ENCODE measurements around the gene SETD1A.

SETD1A gene

DNA sequence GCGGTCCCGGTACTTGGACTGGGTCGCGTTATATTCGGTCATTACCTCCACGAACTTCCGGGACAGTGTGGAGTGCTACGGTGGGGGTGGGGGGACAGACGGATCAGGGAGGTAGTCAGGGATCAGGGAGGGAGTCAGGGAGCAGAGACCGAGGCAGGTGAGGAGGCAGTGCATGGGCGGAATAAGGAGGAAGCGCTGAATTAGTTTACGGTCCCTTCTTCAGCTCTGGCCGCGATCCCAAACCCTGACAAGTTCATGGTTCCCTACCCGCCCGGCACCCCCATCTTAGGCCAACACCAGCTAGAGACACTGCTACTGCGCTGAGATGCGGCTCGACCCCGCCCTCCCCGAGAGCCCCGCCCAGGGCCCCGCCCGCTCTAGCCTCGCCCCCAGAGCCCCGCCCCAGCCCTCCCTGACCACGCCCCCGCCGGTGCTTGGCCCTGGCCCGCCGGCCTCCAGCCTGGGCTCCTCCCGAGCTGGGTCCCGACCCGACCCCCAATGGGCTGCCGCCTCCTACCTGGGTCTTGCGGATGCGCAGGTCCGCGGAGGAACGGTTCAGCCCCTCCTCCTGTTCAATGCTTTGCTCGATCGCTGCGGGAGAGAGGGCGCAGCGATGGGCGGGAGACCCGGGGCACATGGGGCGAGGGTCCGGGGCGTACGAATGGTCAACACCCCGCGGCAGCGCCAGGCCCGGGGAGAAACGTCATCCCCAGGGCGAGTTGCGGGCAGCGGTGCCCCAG is 39.6 kb downstream of the SETD1A start:
- peak in 28 of 51 donors; percentile 3 to 69 (median 30) for DNase-seq

- peak in 1 of 51 donors; percentile 26 for DNase-seq
Observed at GRCh38 chr16:30997725-30998711, 40.5 kb downstream of the SETD1A start.

- peak in 1 of 51 donors; percentile 51 for DNase-seq
Observed at GRCh38 chr16:30998852-30999761, 41.6 kb downstream of the SETD1A start.

DNA sequence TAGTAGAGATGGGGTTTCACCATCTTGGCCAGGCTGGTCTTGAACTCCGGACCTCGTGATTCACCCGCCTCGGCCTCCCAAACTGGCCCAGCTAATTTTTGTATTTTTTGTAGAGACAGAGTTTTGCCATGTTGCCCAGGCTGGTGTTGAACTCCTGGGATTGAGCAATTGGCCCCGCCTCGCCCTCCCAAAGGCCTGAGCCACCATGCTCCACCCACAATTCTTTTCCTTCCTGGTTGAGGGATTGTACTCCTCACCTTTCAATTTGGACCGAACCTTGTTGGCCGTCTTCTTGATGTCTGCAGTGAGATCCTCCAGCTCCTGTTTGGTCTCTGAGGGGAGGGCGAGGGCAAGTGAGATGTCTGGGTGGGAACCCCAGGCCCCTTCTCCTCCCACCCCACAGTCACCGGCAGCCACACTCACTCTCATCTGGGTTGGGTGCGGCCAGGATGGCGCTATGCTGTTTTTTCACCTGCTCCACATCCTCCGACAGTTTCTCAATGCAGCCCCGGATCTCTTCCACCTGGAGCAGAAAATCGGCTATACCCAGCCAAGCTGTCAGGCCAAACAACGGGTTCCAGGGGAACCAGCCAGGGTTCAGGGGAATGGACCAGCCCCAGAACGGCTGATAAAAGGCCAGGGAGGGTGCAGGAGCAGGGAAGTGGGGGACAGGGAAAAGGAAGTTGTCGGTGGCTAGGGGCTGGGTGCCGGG is 43.3 kb downstream of the SETD1A start:
- no peak for DNase-seq

- no peak for DNase-seq
Observed at GRCh38 chr16:31001507-31002249, 44.1 kb downstream of the SETD1A start.

DNA sequence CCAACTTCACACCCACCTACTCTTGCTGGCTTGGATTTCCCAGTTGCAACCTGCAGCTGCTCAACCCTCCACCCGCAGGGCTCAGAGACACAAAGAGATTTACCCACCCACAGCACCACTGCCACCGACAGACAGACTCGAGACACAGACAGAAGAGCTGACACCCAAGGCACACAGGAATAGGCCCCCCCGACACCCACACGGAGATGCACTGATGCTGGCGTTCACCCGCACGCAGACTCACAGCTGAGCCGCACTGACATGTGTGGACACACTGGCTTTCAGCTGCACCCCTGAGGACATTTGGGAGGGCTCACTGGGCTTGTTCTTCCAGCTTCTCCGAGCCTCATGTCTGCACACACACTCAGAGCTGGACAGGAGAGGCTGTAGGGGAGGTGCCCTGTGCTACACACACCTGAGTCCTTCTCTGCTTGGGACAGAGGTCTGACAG is 44.7 kb downstream of the SETD1A start:
- DNase-seq: peak in 2 of 51 donors; percentile 18 to 60

DNA sequence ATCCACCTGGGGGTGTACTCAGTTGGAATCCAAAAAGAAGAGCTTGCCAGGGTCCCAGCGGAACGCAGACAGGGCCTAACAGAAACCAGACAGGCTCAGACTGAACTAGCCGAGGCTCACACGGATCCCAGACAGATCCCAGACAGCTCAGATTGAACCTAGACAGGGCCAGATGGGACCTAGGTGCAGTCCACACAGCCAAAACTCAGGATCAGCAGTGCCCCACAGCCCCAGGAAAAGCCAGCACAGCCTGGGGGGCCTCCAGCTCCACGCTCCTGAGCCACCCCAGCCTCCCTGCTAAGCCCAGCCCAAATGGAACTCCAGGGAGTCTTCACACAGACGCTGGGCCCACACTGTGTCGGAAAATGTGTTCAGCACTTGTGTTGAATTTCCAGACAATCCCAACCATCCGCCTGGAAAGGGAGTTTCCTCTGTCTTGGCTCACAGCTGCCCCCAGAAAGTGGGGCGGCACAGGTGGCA is 45.3 kb downstream of the SETD1A start:
- DNase-seq: peak in 1 of 51 donors; percentile 21

DNA sequence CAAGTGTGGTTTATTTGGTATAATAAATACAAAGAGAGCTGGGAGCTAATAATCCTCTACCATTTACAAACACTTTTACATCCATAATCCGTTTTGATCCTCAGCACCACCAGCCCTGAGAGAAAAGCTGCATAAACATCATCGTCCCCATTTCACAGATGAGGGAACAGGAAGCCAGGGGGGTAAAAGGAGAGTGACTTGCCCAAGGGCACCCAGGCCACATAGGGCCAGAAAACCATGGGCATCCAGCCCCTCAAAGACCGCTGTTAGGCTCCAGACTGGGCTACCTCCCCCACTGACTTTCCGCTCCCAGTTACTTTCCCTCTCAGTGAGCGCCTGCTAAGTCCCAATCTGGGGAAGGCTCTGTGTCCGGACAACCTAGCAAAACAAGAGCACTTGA is 46.2 kb downstream of the SETD1A start:
- no peak for DNase-seq

DNA sequence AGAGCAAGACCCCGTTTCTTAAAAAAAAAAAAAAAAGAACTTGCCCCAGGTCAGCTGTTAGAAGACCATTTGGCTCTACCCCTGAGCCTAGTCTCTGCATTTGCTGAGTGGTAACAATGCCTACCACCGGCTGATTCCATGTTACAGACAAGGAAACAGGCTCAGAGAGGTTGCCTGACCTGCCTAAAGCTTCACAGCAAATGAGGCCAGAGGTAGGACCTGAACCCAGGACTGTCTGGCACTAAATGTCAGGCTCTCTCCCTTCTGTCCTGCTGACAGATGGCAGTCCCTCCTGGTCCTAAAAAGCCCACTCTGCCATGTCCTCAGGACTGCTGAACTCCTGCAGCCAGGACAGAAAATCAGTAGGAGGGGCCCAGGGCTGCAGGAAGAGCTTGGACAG is 47.1 kb downstream of the SETD1A start:
- DNase-seq: no peak

- peak in 1 of 51 donors; percentile 59 for DNase-seq
Observed at GRCh38 chr16:31005350-31006085, 48.0 kb downstream of the SETD1A start.

DNA sequence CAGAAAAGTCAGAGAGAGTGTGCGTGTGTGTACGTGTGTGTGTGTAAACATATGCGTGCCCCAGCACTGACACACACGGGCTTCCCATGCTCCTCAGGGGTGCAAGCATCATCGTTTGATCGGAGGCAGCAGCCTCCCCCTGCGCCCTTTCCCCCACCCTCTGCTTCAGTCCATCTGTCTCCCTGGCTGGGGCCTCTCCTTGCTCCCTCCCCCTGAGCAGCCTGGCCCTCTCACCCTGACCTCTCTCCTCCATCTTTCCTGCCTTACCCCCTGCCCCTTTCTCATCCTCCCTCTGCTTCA is 48.5 kb downstream of the SETD1A start:
- DNase-seq: no peak

DNA sequence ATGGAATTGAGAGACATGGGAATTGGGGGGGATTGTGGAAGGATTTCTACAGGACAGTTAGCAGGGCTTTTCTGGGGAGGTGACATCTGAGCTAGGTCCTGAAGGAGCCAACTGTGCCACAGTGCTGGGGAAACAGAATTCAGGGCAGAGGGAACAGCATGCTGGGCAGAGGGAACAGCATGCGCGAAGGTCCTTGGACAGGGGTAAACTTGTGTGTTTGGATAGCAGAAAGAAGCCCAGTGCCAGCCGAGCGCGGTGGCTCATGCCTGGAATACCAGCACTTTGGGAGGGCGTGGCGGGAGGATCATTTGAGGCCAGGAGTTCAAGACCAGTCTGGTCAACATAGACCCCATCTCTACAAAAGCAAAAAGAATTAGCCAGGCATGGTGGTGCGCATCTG is 49.0 kb downstream of the SETD1A start:
- no peak for DNase-seq

- no peak for DNase-seq
Observed at GRCh38 chr16:31007684-31008083, 50.1 kb downstream of the SETD1A start.

- DNase-seq: no peak
Observed at GRCh38 chr16:31008149-31008548, 50.6 kb downstream of the SETD1A start.

DNA sequence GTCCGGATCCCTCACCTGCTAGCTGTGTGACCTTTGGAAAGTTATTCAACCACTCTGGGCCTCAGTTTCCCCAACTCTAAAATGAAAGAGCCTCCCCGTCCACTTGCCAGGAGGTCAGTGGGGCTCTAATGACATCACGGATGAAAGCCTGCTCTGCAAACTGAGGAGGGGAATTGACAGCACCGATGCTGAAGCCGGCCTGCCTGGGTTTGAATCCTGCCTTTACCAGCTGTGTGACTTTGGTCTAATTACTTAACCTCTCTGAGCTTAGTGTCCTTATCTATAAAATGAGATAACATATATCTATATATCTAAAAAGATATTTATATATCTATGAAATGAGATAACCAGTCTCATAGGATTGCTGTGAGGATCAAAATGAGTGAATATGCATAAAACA is 51.0 kb downstream of the SETD1A start:
- DNase-seq: no peak

GRCh38 chr16:31009120-31009519 is 51.6 kb downstream of the SETD1A start:
- no peak for DNase-seq

GRCh38 chr16:31009894-31010584 is 52.5 kb downstream of the SETD1A start:
- peak in 3 of 51 donors; percentile 31 to 41 (median 32) for DNase-seq

DNA sequence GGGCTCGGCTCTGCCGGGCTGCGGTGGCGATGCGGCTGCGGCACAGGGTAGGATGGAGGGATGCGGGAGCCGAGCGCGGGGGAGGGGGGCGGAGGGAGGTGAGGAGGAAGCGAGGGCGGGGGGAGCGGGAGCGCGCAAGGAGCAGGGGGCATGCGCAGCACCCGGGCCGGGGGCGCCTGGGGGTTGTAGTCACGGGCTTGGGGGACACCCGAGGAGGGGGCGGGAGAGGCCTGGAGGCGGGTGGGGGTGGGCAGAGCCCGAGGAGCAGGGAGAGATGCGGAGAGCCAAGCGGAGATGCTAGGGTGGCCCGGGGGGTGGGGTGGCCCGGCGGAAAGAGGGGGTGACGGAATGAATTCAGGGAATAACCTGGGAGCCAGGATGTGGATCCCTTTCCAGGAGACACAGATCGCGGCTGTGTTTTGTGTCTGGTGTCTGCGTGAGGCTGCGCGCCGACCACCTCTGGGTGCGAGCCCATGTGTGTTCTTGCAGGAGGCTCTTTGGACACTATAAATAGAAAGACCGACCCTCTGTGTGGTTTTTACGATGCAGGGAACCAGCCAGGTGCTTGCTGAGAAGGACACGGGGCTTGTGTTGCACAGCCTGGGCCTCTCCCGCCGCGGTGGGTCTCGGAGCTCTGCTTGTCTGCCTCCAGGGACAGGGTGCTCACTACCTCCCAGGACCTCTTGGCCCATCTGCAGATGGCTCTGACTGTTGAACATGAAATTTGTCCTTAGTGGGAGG is 53.2 kb downstream of the SETD1A start, which contains the start of gene STX1B:
Gene STX1B (minus strand): TSS at position 54 of the 741 bp plus-strand sequence. CDS start 242 bp downstream, outside the sequence.
- peak in 39 of 51 donors; percentile 10 to 75 (median 48) for DNase-seq

Data from hypothalamus (tissue), 51 donors.